Measurements from ENCODE around the gene LCMT1.

- TF ChIP-seq POLR2AphosphoS5 (IDR thresholded peaks at IDR 0.05; ENCODE audit: low read depth, low read length) (no peak), SIN3A (IDR thresholded peaks at IDR 0.05; ENCODE audit: borderline replicate concordance, insufficient read depth, low read depth, low read length) (no peak), CTCF (IDR thresholded peaks at IDR 0.05) (no peak), TCF7L2 (IDR thresholded peaks at IDR 0.05; ENCODE audit: low read depth, low read length) (no peak)
Measured at GRCh38 chr16:25063865-25064264, 47.7 kb upstream of the LCMT1 start.
